ENCODE data around the gene DMD.

GRCh38 chrX:31497086-31497485, 1714.3 kb downstream of the DMD start:
- TF ChIP-seq ASH2L (IDR thresholded peaks at IDR 0.05; ENCODE audit: low read length) (no peak), TAF7 (optimal IDR thresholded peaks at IDR 0.05; ENCODE audit: borderline replicate concordance, low read depth, low read length) (no peak), NRF1 (IDR thresholded peaks at IDR 0.05; ENCODE audit: low read depth, low read length) (no peak), CEBPB (IDR thresholded peaks at IDR 0.05; ENCODE audit: low read depth, low read length) (no peak), POLR2A (IDR thresholded peaks at IDR 0.05; ENCODE audit: control extremely low read depth in 1 of 2, low read depth in 2 of 2, low read length in 2 of 2) (no peak), SP1 (IDR thresholded peaks at IDR 0.05; ENCODE audit: low read depth, low read length) (no peak), TAF1 (IDR thresholded peaks at IDR 0.05; ENCODE audit: low read depth, low read length) (no peak), SUZ12 (IDR thresholded peaks at IDR 0.05; ENCODE audit: low read length) (no peak), SP2 (IDR thresholded peaks at IDR 0.05; ENCODE audit: low read length) (no peak), JUND (IDR thresholded peaks at IDR 0.05; ENCODE audit: low read length) (no peak)
- TF ChIP-seq, protein P1, sequence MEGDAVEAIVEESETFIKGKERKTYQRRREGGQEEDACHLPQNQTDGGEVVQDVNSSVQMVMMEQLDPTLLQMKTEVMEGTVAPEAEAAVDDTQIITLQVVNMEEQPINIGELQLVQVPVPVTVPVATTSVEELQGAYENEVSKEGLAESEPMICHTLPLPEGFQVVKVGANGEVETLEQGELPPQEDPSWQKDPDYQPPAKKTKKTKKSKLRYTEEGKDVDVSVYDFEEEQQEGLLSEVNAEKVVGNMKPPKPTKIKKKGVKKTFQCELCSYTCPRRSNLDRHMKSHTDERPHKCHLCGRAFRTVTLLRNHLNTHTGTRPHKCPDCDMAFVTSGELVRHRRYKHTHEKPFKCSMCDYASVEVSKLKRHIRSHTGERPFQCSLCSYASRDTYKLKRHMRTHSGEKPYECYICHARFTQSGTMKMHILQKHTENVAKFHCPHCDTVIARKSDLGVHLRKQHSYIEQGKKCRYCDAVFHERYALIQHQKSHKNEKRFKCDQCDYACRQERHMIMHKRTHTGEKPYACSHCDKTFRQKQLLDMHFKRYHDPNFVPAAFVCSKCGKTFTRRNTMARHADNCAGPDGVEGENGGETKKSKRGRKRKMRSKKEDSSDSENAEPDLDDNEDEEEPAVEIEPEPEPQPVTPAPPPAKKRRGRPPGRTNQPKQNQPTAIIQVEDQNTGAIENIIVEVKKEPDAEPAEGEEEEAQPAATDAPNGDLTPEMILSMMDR (IDR thresholded peaks at IDR 0.05; ENCODE audit: control extremely low read depth in 1 of 3, insufficient read depth in 1 of 3, low read depth in 1 of 3, low read length in 3 of 3) = no peak
- TF ChIP-seq, protein P2, sequence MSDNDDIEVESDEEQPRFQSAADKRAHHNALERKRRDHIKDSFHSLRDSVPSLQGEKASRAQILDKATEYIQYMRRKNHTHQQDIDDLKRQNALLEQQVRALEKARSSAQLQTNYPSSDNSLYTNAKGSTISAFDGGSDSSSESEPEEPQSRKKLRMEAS (IDR thresholded peaks at IDR 0.05) = no peak

All from H1 (cell line).